Measurements from ENCODE around the gene CNKSR3.

The CNKSR3 gene

GRCh38 chr6:154536255-154536654 is 25.8 kb upstream of the CNKSR3 start:
- TF ChIP-seq ZBTB7A (IDR thresholded peaks at IDR 0.05; ENCODE audit: low read depth), result no peak
- no peak for TF ChIP-seq CEBPB (IDR thresholded peaks at IDR 0.05)
- TF ChIP-seq FOXM1 (IDR thresholded peaks at IDR 0.05; ENCODE audit: borderline replicate concordance, low read depth), result no peak
- no peak for TF ChIP-seq EGR1 (IDR thresholded peaks at IDR 0.05)
- TF ChIP-seq CREB1 (IDR thresholded peaks at IDR 0.05; ENCODE audit: low read depth), result no peak
- TF ChIP-seq NFIC (IDR thresholded peaks at IDR 0.05), result no peak
- TF ChIP-seq TEAD4 (IDR thresholded peaks at IDR 0.05), result no peak
- TF ChIP-seq MAX (IDR thresholded peaks at IDR 0.05), result no peak
- TF ChIP-seq EP300 (IDR thresholded peaks at IDR 0.05; ENCODE audit: borderline replicate concordance), result no peak
- TF ChIP-seq USF1 (IDR thresholded peaks at IDR 0.05), result no peak
- no peak for TF ChIP-seq YY1 (IDR thresholded peaks at IDR 0.05; ENCODE audit: low read depth)

- TF ChIP-seq REST (IDR thresholded peaks at IDR 0.05; ENCODE audit: low read depth) (no peak), TAF1 (IDR thresholded peaks at IDR 0.05; ENCODE audit: low read depth) (no peak), YY1 (IDR thresholded peaks at IDR 0.05; ENCODE audit: low read depth) (no peak), MAX (IDR thresholded peaks at IDR 0.05) (no peak), EGR1 (IDR thresholded peaks at IDR 0.05) (no peak), USF1 (IDR thresholded peaks at IDR 0.05) (no peak), TCF12 (IDR thresholded peaks at IDR 0.05; ENCODE audit: low read depth) (no peak), ZBTB7A (IDR thresholded peaks at IDR 0.05; ENCODE audit: low read depth) (no peak), CEBPB (IDR thresholded peaks at IDR 0.05) (no peak), EP300 (IDR thresholded peaks at IDR 0.05; ENCODE audit: borderline replicate concordance) (no peak), RAD21 (IDR thresholded peaks at IDR 0.05; ENCODE audit: low read depth) (no peak), CREB1 (IDR thresholded peaks at IDR 0.05; ENCODE audit: low read depth) (no peak), NFIC (IDR thresholded peaks at IDR 0.05) (no peak), FOXM1 (IDR thresholded peaks at IDR 0.05; ENCODE audit: borderline replicate concordance, low read depth) (no peak), TEAD4 (IDR thresholded peaks at IDR 0.05) (no peak)
These were observed 25.4 kb upstream of the CNKSR3 start for GRCh38 chr6:154535851-154536250.

GRCh38 chr6:154535147-154535546 is 24.7 kb upstream of the CNKSR3 start:
- no peak for TF ChIP-seq EGR1 (IDR thresholded peaks at IDR 0.05)
- TF ChIP-seq YY1 (IDR thresholded peaks at IDR 0.05; ENCODE audit: low read depth), result no peak
- no peak for TF ChIP-seq CEBPB (IDR thresholded peaks at IDR 0.05)
- no peak for TF ChIP-seq ZBTB7A (IDR thresholded peaks at IDR 0.05; ENCODE audit: low read depth)
- TF ChIP-seq TAF1 (IDR thresholded peaks at IDR 0.05; ENCODE audit: low read depth), result no peak
- no peak for TF ChIP-seq TCF12 (IDR thresholded peaks at IDR 0.05; ENCODE audit: low read depth)
- no peak for TF ChIP-seq FOXM1 (IDR thresholded peaks at IDR 0.05; ENCODE audit: borderline replicate concordance, low read depth)
- TF ChIP-seq TEAD4 (IDR thresholded peaks at IDR 0.05), result no peak
- TF ChIP-seq RAD21 (IDR thresholded peaks at IDR 0.05; ENCODE audit: low read depth), result no peak
- no peak for TF ChIP-seq USF1 (IDR thresholded peaks at IDR 0.05)
- no peak for TF ChIP-seq REST (IDR thresholded peaks at IDR 0.05; ENCODE audit: low read depth)
- no peak for TF ChIP-seq EP300 (IDR thresholded peaks at IDR 0.05; ENCODE audit: borderline replicate concordance)
- no peak for TF ChIP-seq CREB1 (IDR thresholded peaks at IDR 0.05; ENCODE audit: low read depth)
- no peak for TF ChIP-seq NFIC (IDR thresholded peaks at IDR 0.05)

GRCh38 chr6:154534531-154534930 is 24.0 kb upstream of the CNKSR3 start:
- TF ChIP-seq FOXM1 (IDR thresholded peaks at IDR 0.05; ENCODE audit: borderline replicate concordance, low read depth), result no peak
- no peak for TF ChIP-seq EGR1 (IDR thresholded peaks at IDR 0.05)
- TF ChIP-seq TEAD4 (IDR thresholded peaks at IDR 0.05), result no peak
- no peak for TF ChIP-seq TAF1 (IDR thresholded peaks at IDR 0.05; ENCODE audit: low read depth)
- TF ChIP-seq CEBPB (IDR thresholded peaks at IDR 0.05), result no peak
- no peak for TF ChIP-seq TCF12 (IDR thresholded peaks at IDR 0.05; ENCODE audit: low read depth)
- TF ChIP-seq EP300 (IDR thresholded peaks at IDR 0.05; ENCODE audit: borderline replicate concordance), result no peak
- TF ChIP-seq CREB1 (IDR thresholded peaks at IDR 0.05; ENCODE audit: low read depth), result no peak
- no peak for TF ChIP-seq RAD21 (IDR thresholded peaks at IDR 0.05; ENCODE audit: low read depth)
- no peak for TF ChIP-seq MAX (IDR thresholded peaks at IDR 0.05)
- no peak for TF ChIP-seq USF1 (IDR thresholded peaks at IDR 0.05)
- TF ChIP-seq REST (IDR thresholded peaks at IDR 0.05; ENCODE audit: low read depth), result no peak
- no peak for TF ChIP-seq YY1 (IDR thresholded peaks at IDR 0.05; ENCODE audit: low read depth)
- TF ChIP-seq ZBTB7A (IDR thresholded peaks at IDR 0.05; ENCODE audit: low read depth), result no peak
- no peak for TF ChIP-seq NFIC (IDR thresholded peaks at IDR 0.05)
